Esophagus squamous epithelium (tissue), 5 donors: Measurements from ENCODE around the gene ABCC1. TPM values are rescaled to one million over a fixed set of nuclear protein-coding genes. Genes with fewer than 3 reads are reported as not detected.
A peak's percentile ranks its signal among the peaks of the same experiment; 100 is the strongest.

Source experiments
- DNase-seq: peaks from one replicate; lab custom pipeline; 2025; lab: John Stamatoyannopoulos, UW
- H3K27ac ChIP-seq, 4 donors: fragments of 200-600 bp; sonication (generic); one replicate each; pipeline ENCODE4 v1.5.1; 2016 to 2019; ENCODE audit warnings: mild to moderate bottlenecking in 1 of 4
- H3K27me3 ChIP-seq, 4 donors: fragments of 200-600 bp; sonication (generic); 1 replicate in 3 of 4; 2 replicates in 1 of 4; pipeline versions ENCODE4 v1.5.1 to v1.6.0; 2017 to 2021; ENCODE audit warnings: antibody characterized with exemption in 1 of 4
- H3K36me3 ChIP-seq, 3 donors: fragments of 200-600 bp; sonication (generic); one replicate each; pipeline ENCODE4 v1.5.1; 2016 to 2019
- H3K4me1 ChIP-seq, 3 donors: fragments of 200-600 bp; sonication (generic); one replicate each; pipeline ENCODE4 v1.5.1; 2017 to 2019
- H3K4me3 ChIP-seq, 4 donors: fragments of 200-600 bp; sonication (generic); 1 replicate in 3 of 4; 2 replicates in 1 of 4; pipeline ENCODE4 v1.5.1; 2016 to 2019; ENCODE audit warnings: mild to moderate bottlenecking in 2 of 4, moderate library complexity in 1 of 4
- H3K9me3 ChIP-seq, 3 donors: fragments of 200-600 bp; sonication (generic); one replicate each; pipeline ENCODE4 v1.5.1; 2016 to 2019
- POLR2A ChIP-seq, 4 donors: fragments of 450-650 bp; IDR thresholded peaks; one replicate each; pipeline ENCODE4 v1.6.1; 2017; ENCODE audit warnings: antibody characterized with exemption in 4 of 4, mild to moderate bottlenecking in 4 of 4, moderate library complexity in 3 of 4
- WGBS, 2 donors: methylation state at CpG; one replicate each; pipeline ENCODE4 v1.1.5; 2018; 5-methylcytosine and 5-hydroxymethylcytosine counted together
- intact Hi-C: fragments of 100-400 bp; cut with DNase I; formaldehyde crosslinking; loops from one replicate; pipeline ENCODE4 v1.15.0; 2022
- total RNA-seq, 4 donors: library from RNA; depleted of rRNA; stranded (reverse); fragments of >200 nt; gene quantifications; one replicate each; pipeline ENCODE4 v1.1.0, GENCODE V29; 2016
- TF ChIP-seq, protein P1 (sequence below), 6 experiments: fragments of 450-650 bp in 4 of 6; fragments of 200-600 bp in 2 of 6; sonication (generic) in 2 of 6; IDR thresholded peaks; one replicate each; pipeline ENCODE4 v1.5.1; 2016 to 2019; ENCODE audit warnings: antibody characterized with exemption in 6 of 6, mild to moderate bottlenecking in 4 of 6, moderate library complexity in 4 of 6
- donor health status: DM: yes; HTN: yes; CAD: no.

Gene ABCC1
- total RNA-seq, 4 donors from 2014 or later = 22.9 to 56.7 (median 46.9) TPM

GRCh38 chr16:16013812-16014211 lies 64.4 kb downstream of the ABCC1 start:
- Histone ChIP-seq H3K36me3 (peaks cover 7 to 98% (median 14%) of the 10 kb centered on the region in 3 donors), H3K4me1 (peaks cover 0 to 28% (median 10%) of the 10 kb centered on the region in 3 donors), H3K27me3 (no peaks in the 10 kb centered on the region), H3K27ac (peak overlapping the region in 1 of 4 donors; percentile 60), H3K4me3 (no peak overlapping the region), H3K9me3 (no peaks in the 10 kb centered on the region)
- DNase-seq = no peak
- TF ChIP-seq, protein P1, sequence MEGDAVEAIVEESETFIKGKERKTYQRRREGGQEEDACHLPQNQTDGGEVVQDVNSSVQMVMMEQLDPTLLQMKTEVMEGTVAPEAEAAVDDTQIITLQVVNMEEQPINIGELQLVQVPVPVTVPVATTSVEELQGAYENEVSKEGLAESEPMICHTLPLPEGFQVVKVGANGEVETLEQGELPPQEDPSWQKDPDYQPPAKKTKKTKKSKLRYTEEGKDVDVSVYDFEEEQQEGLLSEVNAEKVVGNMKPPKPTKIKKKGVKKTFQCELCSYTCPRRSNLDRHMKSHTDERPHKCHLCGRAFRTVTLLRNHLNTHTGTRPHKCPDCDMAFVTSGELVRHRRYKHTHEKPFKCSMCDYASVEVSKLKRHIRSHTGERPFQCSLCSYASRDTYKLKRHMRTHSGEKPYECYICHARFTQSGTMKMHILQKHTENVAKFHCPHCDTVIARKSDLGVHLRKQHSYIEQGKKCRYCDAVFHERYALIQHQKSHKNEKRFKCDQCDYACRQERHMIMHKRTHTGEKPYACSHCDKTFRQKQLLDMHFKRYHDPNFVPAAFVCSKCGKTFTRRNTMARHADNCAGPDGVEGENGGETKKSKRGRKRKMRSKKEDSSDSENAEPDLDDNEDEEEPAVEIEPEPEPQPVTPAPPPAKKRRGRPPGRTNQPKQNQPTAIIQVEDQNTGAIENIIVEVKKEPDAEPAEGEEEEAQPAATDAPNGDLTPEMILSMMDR (IDR thresholded peaks at IDR 0.05) = no peak
- TF ChIP-seq POLR2A (IDR thresholded peaks at IDR 0.05) = no peak
- 91 to 96% methylated on average over 6 of the region's 6 CpGs for WGBS, 2 donors
- intact Hi-C loops = no loop called here

DNA sequence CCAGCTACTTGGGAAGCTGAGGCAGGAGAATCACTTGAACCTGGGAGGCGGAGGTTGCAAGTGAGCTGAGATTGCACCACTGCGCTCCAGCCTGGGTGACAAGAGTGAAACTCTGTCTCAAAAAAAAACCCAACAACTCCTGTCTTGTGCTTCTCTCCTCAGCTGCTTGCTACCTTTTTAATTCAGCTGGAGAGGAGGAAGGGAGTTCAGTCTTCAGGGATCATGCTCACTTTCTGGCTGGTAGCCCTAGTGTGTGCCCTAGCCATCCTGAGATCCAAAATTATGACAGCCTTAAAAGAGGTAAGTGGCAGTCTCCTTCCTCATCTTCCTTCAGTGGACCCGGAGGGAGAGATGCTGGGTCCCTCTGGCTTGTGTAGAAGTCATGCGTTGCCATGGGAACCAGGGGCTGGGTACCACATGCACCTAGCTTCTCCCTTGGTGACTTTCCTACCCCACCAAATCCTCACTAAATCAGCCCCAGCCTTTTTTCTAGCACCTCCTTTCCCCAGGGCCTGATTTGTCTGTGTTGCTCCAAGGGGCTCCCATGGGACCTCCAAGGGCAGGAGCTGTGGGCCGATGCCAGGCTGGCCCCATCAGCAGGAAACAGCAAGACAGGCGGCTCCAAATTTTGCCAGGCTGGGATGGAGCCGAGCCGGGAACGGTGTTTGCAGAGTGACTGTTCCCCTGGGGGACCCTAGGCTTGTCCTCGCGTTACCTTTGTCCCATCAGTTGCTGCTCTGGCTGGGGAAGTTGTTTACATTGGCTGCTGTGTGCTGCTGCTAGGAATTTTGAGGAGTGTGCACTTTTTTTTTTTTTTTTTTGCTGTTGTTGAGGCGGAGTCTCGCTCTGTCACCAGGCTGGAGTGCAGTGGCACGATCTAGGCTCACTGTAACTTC lies 65.2 kb downstream of the ABCC1 start:
- H3K27ac ChIP-seq = peak overlapping the region in 3 of 4 donors; percentile 48 to 62 (median 60)
- H3K4me1 ChIP-seq = peaks cover 0 to 36% (median 16%) of the 10 kb centered on the region in 3 donors
- WGBS, 2 donors = 46 to 67% methylated on average over 12 to 13 of the region's 14 CpGs
- no peaks in the 10 kb centered on the region for H3K27me3 ChIP-seq
- no peak for DNase-seq
- no peaks in the 10 kb centered on the region for H3K9me3 ChIP-seq
- intact Hi-C loops = no loop called here
- H3K36me3 ChIP-seq = peaks cover 7 to 98% (median 14%) of the 10 kb centered on the region in 3 donors
- H3K4me3 ChIP-seq = no peak overlapping the region
- TF ChIP-seq, protein P1 (IDR thresholded peaks at IDR 0.05) = no peak
- TF ChIP-seq POLR2A (IDR thresholded peaks at IDR 0.05) = no peak

DNA sequence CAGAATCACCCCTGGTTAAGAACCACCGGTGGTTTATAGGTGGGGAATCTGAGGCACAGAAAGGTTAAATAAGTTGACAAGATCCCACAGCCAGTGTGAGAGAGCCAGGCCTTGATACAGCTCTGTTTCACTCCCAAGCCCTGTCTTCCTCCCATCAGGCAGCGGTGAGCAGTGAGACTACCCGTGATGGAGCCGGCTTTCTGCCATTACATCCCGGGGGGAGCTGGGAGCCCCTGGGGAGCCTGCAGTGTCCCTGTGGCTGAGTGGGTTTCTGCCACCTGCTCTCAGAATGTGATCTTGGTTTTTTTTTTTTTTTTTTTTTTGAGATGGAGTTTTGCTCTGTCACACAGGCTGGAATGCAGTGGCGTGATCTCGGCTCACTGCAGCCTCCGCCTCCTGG lies 66.4 kb downstream of the ABCC1 start:
- Histone ChIP-seq H3K4me1 (peaks cover 0 to 48% (median 18%) of the 10 kb centered on the region in 3 donors), H3K36me3 (peaks cover 6 to 98% (median 7%) of the 10 kb centered on the region in 3 donors), H3K27ac (peak overlapping the region; percentile 26 to 62 (median 54)), H3K9me3 (no peaks in the 10 kb centered on the region), H3K27me3 (no peaks in the 10 kb centered on the region), H3K4me3 (no peak overlapping the region)
- DNase-seq = no peak
- intact Hi-C loops = no loop called here
- TF ChIP-seq, protein P1 (IDR thresholded peaks at IDR 0.05) = no peak
- TF ChIP-seq POLR2A (IDR thresholded peaks at IDR 0.05) = no peak
- WGBS, 2 donors = 87 to 91% methylated on average over 4 to 7 of the region's 8 CpGs

DNA sequence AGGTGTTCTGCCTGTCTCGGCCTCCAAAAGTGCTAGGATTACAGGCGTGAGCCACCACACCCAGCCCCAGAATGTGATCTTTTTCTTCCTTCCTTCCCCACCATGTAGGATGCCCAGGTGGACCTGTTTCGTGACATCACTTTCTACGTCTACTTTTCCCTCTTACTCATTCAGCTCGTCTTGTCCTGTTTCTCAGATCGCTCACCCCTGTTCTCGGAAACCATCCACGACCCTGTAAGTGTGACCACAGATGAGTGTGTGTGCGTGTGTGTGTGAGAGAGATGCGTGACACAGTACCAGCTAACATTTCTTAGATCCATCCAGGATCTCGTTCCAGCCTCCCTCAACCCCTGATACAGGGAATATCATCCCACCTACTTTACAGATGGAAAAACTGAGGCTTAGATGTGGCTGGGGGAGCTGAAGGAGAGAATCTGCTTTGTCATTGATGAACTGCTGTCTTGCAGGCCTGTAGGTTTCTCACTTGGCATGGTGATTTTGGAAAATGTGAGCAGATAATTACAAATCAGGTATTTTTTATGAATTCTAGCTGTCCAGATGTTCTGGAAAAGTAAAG lies 67.1 kb downstream of the ABCC1 start:
- no peaks in the 10 kb centered on the region for H3K9me3 ChIP-seq
- 83 to 90% methylated on average over 11 of the region's 11 CpGs for WGBS, 2 donors
- H3K36me3 ChIP-seq = peaks cover 2 to 98% (median 7%) of the 10 kb centered on the region in 3 donors
- intact Hi-C loops = no loop called here
- no peak overlapping the region for H3K4me3 ChIP-seq
- no peak for TF ChIP-seq POLR2A (IDR thresholded peaks at IDR 0.05)
- TF ChIP-seq, protein P1 (IDR thresholded peaks at IDR 0.05) = no peak
- H3K4me1 ChIP-seq = peaks cover 3 to 55% (median 22%) of the 10 kb centered on the region in 3 donors
- no peaks in the 10 kb centered on the region for H3K27me3 ChIP-seq
- no peak for DNase-seq
- H3K27ac ChIP-seq = peak overlapping the region in 3 of 4 donors; percentile 37 to 80 (median 60)

GRCh38 chr16:16017812-16018211 lies 68.4 kb downstream of the ABCC1 start:
- Histone ChIP-seq H3K9me3 (no peaks in the 10 kb centered on the region), H3K4me3 (no peak overlapping the region), H3K27me3 (no peaks in the 10 kb centered on the region), H3K36me3 (peaks cover 0 to 86% (median 7%) of the 10 kb centered on the region in 3 donors), H3K4me1 (peaks cover 14 to 68% (median 34%) of the 10 kb centered on the region in 3 donors), H3K27ac (peak overlapping the region in 3 of 4 donors; percentile 3 to 80 (median 7))
- 78 to 91% methylated on average over 2 to 3 of the region's 3 CpGs for WGBS, 2 donors
- no peak for DNase-seq
- TF ChIP-seq, protein P1 (IDR thresholded peaks at IDR 0.05) = no peak
- TF ChIP-seq POLR2A (IDR thresholded peaks at IDR 0.05) = no peak
- intact Hi-C loops = no loop called here
